ENCODE results near the gene CCDC8.

DNA sequence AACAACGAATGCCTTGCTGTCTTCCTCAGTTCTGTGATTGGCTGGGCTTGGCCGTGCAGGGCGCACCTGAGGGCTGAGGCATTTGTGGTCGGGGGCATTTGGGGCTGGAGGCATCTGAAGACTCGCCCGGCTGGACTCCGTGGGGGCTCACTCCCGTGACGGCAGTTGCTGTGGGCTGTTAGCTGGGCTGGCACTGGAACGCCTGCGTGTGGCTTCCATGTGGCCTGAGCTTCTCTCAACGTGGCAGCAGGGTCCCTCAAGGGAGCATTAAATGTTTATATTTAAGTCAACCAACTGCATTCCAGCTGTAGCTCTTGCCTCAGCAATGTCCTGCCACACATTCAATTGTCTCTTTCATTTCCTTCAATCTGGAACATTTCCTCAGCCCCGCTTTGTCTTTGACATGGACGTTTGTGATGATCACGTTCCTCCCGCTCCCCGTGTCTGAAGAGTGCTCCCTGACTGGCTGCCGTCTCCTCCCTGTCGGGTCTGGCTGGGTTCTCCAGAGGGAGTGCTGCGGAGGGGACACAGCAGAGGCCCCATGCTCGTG lies 21.0 kb downstream of the CCDC8 start:
- TF ChIP-seq, protein P1, sequence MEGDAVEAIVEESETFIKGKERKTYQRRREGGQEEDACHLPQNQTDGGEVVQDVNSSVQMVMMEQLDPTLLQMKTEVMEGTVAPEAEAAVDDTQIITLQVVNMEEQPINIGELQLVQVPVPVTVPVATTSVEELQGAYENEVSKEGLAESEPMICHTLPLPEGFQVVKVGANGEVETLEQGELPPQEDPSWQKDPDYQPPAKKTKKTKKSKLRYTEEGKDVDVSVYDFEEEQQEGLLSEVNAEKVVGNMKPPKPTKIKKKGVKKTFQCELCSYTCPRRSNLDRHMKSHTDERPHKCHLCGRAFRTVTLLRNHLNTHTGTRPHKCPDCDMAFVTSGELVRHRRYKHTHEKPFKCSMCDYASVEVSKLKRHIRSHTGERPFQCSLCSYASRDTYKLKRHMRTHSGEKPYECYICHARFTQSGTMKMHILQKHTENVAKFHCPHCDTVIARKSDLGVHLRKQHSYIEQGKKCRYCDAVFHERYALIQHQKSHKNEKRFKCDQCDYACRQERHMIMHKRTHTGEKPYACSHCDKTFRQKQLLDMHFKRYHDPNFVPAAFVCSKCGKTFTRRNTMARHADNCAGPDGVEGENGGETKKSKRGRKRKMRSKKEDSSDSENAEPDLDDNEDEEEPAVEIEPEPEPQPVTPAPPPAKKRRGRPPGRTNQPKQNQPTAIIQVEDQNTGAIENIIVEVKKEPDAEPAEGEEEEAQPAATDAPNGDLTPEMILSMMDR (conservative IDR thresholded peaks at IDR 0.05; ENCODE audit: low read depth, low read length), result no peak
- no peak for TF ChIP-seq RFX5 (IDR thresholded peaks at IDR 0.05; ENCODE audit: low read depth, low read length)
- no peak for TF ChIP-seq SMC3 (IDR thresholded peaks at IDR 0.05; ENCODE audit: low read depth, low read length)
- 0 out of 2 replicates have a peak, but pooled peaks have one; percentile 3 for TF ChIP-seq FOS (IDR thresholded peaks at IDR 0.05; ENCODE audit: low read depth, low read length)
- TF ChIP-seq POLR2A (IDR thresholded peaks at IDR 0.05; ENCODE audit: low read depth, low read length), result no peak
- TF ChIP-seq RAD21 (IDR thresholded peaks at IDR 0.05; ENCODE audit: low read length), result no peak
- no peak for TF ChIP-seq MAFK (IDR thresholded peaks at IDR 0.05; ENCODE audit: low read depth, low read length)

All from IMR-90 (cell line).